DOHH2 (cell line): ENCODE results near the gene KRTAP5-6.

Experiments
- CTCF ChIP-seq: fragments of 200-600 bp; sonication (generic); IDR thresholded peaks from one replicate; pipeline ENCODE4 v1.5.1; 2014; ENCODE audit warnings: antibody characterized with exemption, mild to moderate bottlenecking, low read depth, low read length; ENCODE audit not compliant: poor library complexity, severe bottlenecking
- EZH2phosphoT487 ChIP-seq: fragments of 200-600 bp; sonication (generic); IDR thresholded peaks from 2 replicates; pipeline ENCODE4 v1.6.1; 2017; ENCODE audit warnings: borderline replicate concordance, mild to moderate bottlenecking, antibody characterized with exemption, low read length, moderate library complexity, mixed read lengths

- TF ChIP-seq EZH2phosphoT487 (no peak), CTCF (no peak)
Observed at GRCh38 chr11:1696608-1697570, at the start of gene KRTAP5-6.
